Gastrocnemius medialis (tissue), 4 donors: ENCODE measurements around the gene CPSF2. TPM values are rescaled to one million over a fixed set of nuclear protein-coding genes. Genes with fewer than 3 reads are reported as not detected.

Experiments used
- ATAC-seq, 2 donors: fragments of 150-250 bp; one replicate each; pipeline ENCODE4 v1.9.1; 2016
- DNase-seq, 2 donors: peaks; one replicate each; pipeline ENCODE4 v3.0.0-alpha.2; 2019
- H3K27ac ChIP-seq, 4 donors: fragments of 200-600 bp; sonication (generic); 1 replicate in 1 of 4; 2 replicates in 3 of 4; pipeline ENCODE4 v1.5.1; 2016 to 2018; ENCODE audit warnings: mild to moderate bottlenecking in 2 of 4, moderate library complexity in 1 of 4
- H3K27me3 ChIP-seq, 3 donors: fragments of 200-600 bp; sonication (generic) in 2 of 3; 1 replicate in 1 of 3; 2 replicates in 2 of 3; pipeline versions ENCODE4 v1.5.1 to v1.6.0; 2016 to 2019; ENCODE audit warnings: mild to moderate bottlenecking in 1 of 3, moderate library complexity in 1 of 3
- H3K36me3 ChIP-seq, 2 donors: fragments of 200-600 bp; sonication (generic) in 1 of 2; one replicate each; pipeline ENCODE4 v1.5.1; 2017 to 2018
- H3K4me1 ChIP-seq, 2 donors: fragments of 200-600 bp; sonication (generic) in 1 of 2; one replicate each; pipeline ENCODE4 v1.5.1; 2016 to 2017; ENCODE audit warnings: mild to moderate bottlenecking in 2 of 2
- H3K4me3 ChIP-seq, 4 donors: fragments of 200-600 bp; sonication (generic) in 3 of 4; 1 replicate in 1 of 4; 2 replicates in 3 of 4; pipeline ENCODE4 v1.5.1; 2016 to 2019; ENCODE audit warnings: mild to moderate bottlenecking in 2 of 4
- H3K9me3 ChIP-seq, 3 donors: fragments of 200-600 bp; sonication (generic) in 2 of 3; 1 replicate in 1 of 3; 2 replicates in 2 of 3; pipeline ENCODE4 v1.5.1; 2016 to 2019
- CTCF ChIP-seq, 5 experiments: fragments of 450-650 bp in 3 of 5; fragments of 200-600 bp in 2 of 5; sonication (generic) in 2 of 5; IDR thresholded peaks in 4 of 5; conservative IDR thresholded peaks in 1 of 5; 1 replicate in 4 of 5; 2 replicates in 1 of 5; pipeline ENCODE4 v1.5.1; 2016 to 2019; ENCODE audit warnings: antibody characterized with exemption in 5 of 5, mild to moderate bottlenecking in 3 of 5, moderate library complexity in 3 of 5
- POLR2A ChIP-seq, 2 donors: fragments of 450-650 bp; IDR thresholded peaks; one replicate each; pipeline ENCODE4 v1.6.1; 2017; ENCODE audit warnings: antibody characterized with exemption in 2 of 2, mild to moderate bottlenecking in 2 of 2, moderate library complexity in 2 of 2
- in situ Hi-C, 4 donors: fragments of 200-750 bp; cut with MboI; loops; one replicate each; pipeline versions ENCODE4 v1.15.0 to v1.8.0; 2017; ENCODE audit warnings: low sequenced_read_pairs in 4 of 4
- intact Hi-C: fragments of 100-400 bp; cut with DNase I; formaldehyde crosslinking; loops from one replicate; pipeline ENCODE4 v1.15.1; 2023; ENCODE audit warnings: low total_unique reads
- total RNA-seq, 4 donors: library from RNA; depleted of rRNA; stranded (reverse); fragments of >200 nt; gene quantifications; one replicate each; pipeline versions ENCODE4 v1.1.0 to v1.2.3, GENCODE V29; 2016

The CPSF2 gene
- total RNA-seq, 4 donors from 2014 or later: 52.2 to 146 (median 58.6) TPM

GRCh38 chr14:92143309-92143708 lies 21.5 kb downstream of the CPSF2 start:
- ATAC-seq: no peak
- intact Hi-C loops: loop anchor here (10.0 kb wide), 1 partner anchor 181 kb away; the partner anchor contains the start of gene SLC24A4
- peaks cover 0 to 90% of the 10 kb centered on the region in 2 donors for H3K36me3 ChIP-seq

GRCh38 chr14:92143962-92144361 lies 22.2 kb downstream of the CPSF2 start:
- Histone ChIP-seq H3K27ac (no peak overlapping the region), H3K36me3 (peaks cover 0 to 86% of the 10 kb centered on the region in 2 donors), H3K27me3 (no peaks in the 10 kb centered on the region), H3K9me3 (no peaks in the 10 kb centered on the region), H3K4me1 (no peaks in the 10 kb centered on the region), H3K4me3 (no peak overlapping the region)
- intact Hi-C loops (loop anchor here (10.0 kb wide), 1 partner anchor 181 kb away; the partner anchor contains the start of gene SLC24A4), in situ Hi-C loops (loop anchor here in 2 of 4 donors (25.0 kb wide), 2 partner anchors 293 to 668 kb away; no protein-coding TSS in a partner anchor)
- TF ChIP-seq POLR2A (IDR thresholded peaks at IDR 0.05) (no peak), CTCF (IDR thresholded peaks at IDR 0.05 in 4 of 5, conservative IDR thresholded peaks at IDR 0.05 in 1 of 5) (no peak)
- DNase-seq (no peak), ATAC-seq (no peak)

More at GRCh38 chr14:92143309-92143708, 21.5 kb downstream of the CPSF2 start:
- no peak for TF ChIP-seq CTCF (IDR thresholded peaks at IDR 0.05 in 4 of 5, conservative IDR thresholded peaks at IDR 0.05 in 1 of 5)
- in situ Hi-C loops: loop anchor here in 2 of 4 donors (25.0 kb wide), 2 partner anchors 294 to 669 kb away; no protein-coding TSS in a partner anchor
- no peak for DNase-seq
- Histone ChIP-seq H3K9me3 (no peaks in the 10 kb centered on the region), H3K27me3 (no peaks in the 10 kb centered on the region), H3K27ac (no peak overlapping the region), H3K4me1 (no peaks in the 10 kb centered on the region), H3K4me3 (no peak overlapping the region)

GRCh38 chr14:92144708-92145107 lies 22.9 kb downstream of the CPSF2 start:
- ATAC-seq (no peak), DNase-seq (no peak)
- in situ Hi-C loops (loop anchor here in 2 of 4 donors (25.0 kb wide), 2 partner anchors 293 to 668 kb away; no protein-coding TSS in a partner anchor), intact Hi-C loops (loop anchor here (10.0 kb wide), 1 partner anchor 180 kb away; the partner anchor contains the start of gene SLC24A4)
- TF ChIP-seq POLR2A (IDR thresholded peaks at IDR 0.05): no peak
- TF ChIP-seq CTCF (IDR thresholded peaks at IDR 0.05 in 4 of 5, conservative IDR thresholded peaks at IDR 0.05 in 1 of 5): no peak
- no peaks in the 10 kb centered on the region for H3K4me1 ChIP-seq
- peaks cover 2 to 84% of the 10 kb centered on the region in 2 donors for H3K36me3 ChIP-seq
- no peaks in the 10 kb centered on the region for H3K27me3 ChIP-seq
- H3K9me3 ChIP-seq: no peaks in the 10 kb centered on the region
- no peak overlapping the region for H3K27ac ChIP-seq
- H3K4me3 ChIP-seq: no peak overlapping the region

GRCh38 chr14:92153581-92153980 lies 31.8 kb downstream of the CPSF2 start:
- no peak overlapping the region for H3K4me3 ChIP-seq
- intact Hi-C loops: no loop called here
- no peaks in the 10 kb centered on the region for H3K4me1 ChIP-seq
- DNase-seq (no peak), ATAC-seq (no peak)
- H3K9me3 ChIP-seq: no peaks in the 10 kb centered on the region
- TF ChIP-seq CTCF (IDR thresholded peaks at IDR 0.05 in 4 of 5, conservative IDR thresholded peaks at IDR 0.05 in 1 of 5) (no peak), POLR2A (IDR thresholded peaks at IDR 0.05) (no peak)
- peaks cover 6 to 56% of the 10 kb centered on the region in 2 donors for H3K36me3 ChIP-seq
- in situ Hi-C loops: no loop called here
- no peak overlapping the region for H3K27ac ChIP-seq
- H3K27me3 ChIP-seq: no peaks in the 10 kb centered on the region
